Measurements from ENCODE around the gene JAKMIP2.
"Not testable (repeated sequence)": the region's sequence is repeated elsewhere in the genome, so short reads cannot be mapped to it uniquely, and the experiment has no call there.

JAKMIP2 gene

DNA sequence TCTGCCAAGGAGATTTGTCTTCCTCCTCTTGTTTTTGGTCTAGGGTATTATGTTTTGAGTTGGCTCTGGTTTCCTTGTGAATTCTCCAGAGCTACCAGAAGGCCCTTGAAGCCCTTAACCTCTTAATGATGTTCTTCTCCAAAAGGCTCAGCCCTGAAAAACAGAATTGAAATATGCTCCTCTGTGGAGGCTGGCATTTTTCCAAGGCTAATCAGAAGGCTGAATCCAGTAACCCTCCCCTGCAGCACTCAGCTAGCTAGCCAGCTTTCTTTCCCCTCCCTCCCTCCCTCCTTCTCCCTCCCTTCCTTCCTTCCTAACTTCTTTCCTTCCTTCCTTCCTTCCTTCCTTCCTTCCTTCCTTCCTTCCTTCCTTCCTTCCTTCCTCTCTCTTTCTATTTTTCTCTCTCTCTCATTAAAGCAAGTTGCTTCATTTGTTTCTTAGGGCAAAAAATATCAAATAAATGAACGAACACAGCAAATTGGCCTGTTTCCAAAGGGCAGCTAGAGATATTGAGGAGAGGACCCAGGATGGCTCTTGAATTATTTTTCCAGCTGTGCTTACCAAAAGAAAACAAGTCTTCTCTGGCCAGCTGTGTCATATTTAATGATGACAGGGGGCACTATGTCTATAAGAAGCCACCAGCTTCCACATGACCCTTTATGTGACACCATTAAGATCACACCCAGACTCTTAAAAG, 38.7 kb downstream of the JAKMIP2 start:
- DNase-seq (ENCODE audit: low read depth): no peak

- DNase-seq (ENCODE audit: low read depth): no peak
Measured at GRCh38 chr5:147743012-147743411, 39.5 kb downstream of the JAKMIP2 start.

DNA sequence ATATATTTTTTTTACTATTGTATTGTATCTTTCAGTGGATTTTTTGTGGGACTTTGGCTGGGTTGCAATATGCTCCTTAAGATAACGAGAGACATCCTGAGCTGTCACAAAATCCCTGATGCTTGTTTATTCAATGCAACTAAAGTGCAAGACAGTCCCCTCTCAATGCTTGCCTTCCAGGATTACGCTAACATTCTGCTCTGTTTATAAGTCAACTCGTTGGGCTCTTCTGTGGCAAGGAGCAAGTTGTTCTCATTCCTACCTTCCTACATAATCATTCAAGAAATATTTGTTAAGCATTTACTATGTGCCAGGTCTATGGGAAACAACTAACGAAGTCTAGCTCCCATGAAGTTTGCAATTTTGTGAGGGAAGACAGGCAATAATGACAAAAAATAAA, 40.4 kb downstream of the JAKMIP2 start:
- DNase-seq (ENCODE audit: low read depth): no peak

DNA sequence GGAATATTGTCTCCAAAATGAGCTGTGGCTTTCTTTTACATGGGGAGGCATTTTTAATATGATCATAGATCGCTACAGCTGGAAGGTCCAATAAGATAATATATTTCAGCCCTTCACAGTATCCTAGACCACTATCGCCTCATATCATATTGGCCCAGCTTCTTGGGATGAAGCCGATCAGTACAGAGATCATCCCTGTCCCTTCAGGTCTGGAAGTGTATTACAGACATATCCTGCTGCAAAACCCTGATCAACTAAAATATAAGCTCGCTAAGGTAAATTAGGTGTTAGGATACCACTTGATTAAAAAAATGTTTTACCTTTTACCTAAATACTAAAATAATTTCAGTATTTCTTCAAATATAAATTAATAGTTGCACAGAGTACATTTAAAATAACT, 41.7 kb downstream of the JAKMIP2 start:
- no peak for DNase-seq (ENCODE audit: low read depth)

DNA sequence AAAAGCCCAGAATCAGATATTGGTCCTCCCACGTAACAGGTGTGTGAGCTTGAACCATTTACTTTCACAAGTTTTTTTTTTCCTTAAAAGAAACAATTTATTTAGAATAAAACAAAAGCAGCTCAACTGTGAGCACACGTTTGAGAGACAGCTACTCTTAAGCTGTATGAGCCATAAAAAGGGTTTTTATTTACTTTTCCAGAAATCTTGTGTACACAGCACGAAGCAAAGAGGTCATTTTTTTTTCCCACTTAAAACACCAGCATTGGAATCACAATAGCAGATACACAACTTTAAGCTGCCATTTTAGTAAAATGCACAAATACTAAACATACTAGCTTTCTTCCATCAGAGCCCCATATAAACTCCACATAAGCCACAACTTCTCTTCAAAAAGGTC, 44.6 kb downstream of the JAKMIP2 start:
- no peak for DNase-seq (ENCODE audit: low read depth)

- no peak for DNase-seq (ENCODE audit: low read depth)
Measured at GRCh38 chr5:147735621-147736125, 46.9 kb downstream of the JAKMIP2 start.

- no peak for DNase-seq (ENCODE audit: low read depth)
Measured at GRCh38 chr5:147734894-147735293, 47.6 kb downstream of the JAKMIP2 start.

DNA sequence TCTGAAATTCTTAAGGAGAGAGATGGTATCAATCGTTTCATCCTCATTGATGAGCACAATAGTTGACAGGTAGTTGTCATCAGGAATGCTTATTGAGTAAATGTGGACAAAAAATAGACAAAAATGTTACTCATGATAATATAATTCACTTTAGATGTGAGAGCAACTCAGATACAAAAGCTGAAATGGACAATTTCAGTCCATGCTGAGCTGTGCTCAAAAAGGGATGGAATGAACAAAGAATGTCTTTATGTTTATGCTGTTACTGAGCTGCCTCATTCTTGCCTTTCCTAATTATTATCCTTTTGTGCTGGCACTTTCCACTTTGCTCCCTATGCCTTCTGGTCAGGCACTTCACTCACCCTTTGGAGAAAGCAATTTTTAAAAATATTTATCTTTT, 49.5 kb downstream of the JAKMIP2 start:
- no peak for DNase-seq (ENCODE audit: low read depth)

- no peak for DNase-seq (ENCODE audit: low read depth)
Measured at GRCh38 chr5:147732291-147732883, 50.1 kb downstream of the JAKMIP2 start.

DNA sequence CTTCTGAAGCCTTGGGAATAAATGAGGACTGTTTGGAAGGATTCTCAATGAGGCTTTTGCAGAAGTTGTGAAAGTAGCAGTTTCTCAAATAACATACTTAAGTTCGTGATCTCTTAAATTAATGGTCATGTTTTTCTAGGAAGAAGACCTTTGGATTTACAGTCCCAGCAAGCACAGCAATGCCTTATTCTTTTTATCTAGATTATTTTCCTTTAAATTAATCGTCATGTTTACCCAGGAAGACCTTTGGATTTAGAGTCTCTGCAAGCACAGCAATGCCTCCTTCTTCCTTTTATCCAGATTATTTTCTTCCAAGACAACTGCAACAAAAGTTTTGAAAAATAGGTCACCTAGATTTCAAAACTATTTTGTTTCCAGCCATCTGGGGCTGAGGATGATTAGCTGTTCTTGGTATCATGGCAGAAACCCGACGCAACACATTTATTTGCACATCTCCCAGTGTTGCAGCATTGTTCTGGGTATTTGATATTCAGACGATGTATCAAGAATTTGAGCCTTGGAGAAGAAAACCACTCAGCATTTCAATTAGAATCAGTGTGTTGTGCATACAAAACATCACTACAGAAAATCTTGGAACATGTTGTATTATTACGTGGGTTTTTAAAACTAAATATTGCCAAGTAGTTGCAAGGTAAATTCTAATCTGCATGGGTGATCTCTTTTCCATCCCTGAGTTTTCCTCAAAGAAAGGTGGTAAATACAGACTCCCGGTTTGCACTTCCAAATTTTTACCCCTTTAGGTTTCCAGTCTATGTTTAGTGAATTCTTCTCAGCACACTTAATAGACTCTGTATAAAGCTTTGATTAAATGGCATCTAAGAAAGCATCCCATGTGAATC, 50.9 kb downstream of the JAKMIP2 start:
- DNase-seq (ENCODE audit: low read depth): no peak

DNA sequence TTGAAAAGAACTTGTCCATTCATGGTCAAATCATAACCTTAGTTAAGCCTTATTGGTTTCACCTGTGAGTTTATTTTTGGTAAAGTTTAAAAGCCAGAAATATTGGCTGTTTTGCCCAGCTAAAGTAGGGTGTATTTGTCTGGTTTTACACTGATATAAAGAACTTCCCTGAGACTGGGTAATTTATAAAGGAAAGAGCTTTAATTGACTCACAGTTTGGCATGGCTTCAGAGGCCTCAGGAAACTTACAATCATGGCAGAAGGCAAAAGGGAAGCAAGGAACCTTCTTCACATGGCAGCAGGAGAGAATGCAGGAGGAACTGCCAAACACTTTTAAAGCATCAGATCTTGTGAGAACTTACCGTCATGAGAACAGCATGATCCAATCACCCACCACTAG, 55.3 kb downstream of the JAKMIP2 start:
- no peak for DNase-seq (ENCODE audit: low read depth)

- DNase-seq (ENCODE audit: low read depth): not testable (repeated sequence)
Measured at GRCh38 chr5:147721191-147721960, 61.2 kb downstream of the JAKMIP2 start.

GRCh38 chr5:147713550-147714295, 68.8 kb downstream of the JAKMIP2 start:
- DNase-seq (ENCODE audit: low read depth): no peak

- no peak for DNase-seq (ENCODE audit: low read depth)
Measured at GRCh38 chr5:147712598-147712997, 69.9 kb downstream of the JAKMIP2 start.

GRCh38 chr5:147712019-147712418, 70.5 kb downstream of the JAKMIP2 start:
- no peak for DNase-seq (ENCODE audit: low read depth)

GRCh38 chr5:147711019-147711418, 71.5 kb downstream of the JAKMIP2 start:
- DNase-seq (ENCODE audit: low read depth): no peak

DNA sequence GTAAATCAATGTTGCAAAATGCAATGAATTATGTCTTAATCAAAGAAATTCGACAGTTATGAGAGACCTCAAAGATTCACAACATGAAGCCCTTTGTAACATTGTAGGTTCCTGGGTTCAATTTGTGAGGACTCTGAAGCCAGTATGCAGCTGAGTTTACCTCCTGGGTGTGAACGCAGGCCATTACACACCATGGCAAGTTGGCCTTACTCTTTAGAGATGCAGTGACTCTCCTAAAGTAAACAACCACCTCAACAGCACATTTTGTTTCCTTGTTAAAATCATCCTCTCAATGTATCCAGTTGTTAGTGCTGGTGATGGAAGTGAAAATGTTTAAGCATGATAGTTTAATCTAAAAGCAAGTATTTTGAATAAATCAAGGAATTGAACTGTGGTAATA, 73.8 kb downstream of the JAKMIP2 start:
- DNase-seq (ENCODE audit: low read depth): no peak

DNA sequence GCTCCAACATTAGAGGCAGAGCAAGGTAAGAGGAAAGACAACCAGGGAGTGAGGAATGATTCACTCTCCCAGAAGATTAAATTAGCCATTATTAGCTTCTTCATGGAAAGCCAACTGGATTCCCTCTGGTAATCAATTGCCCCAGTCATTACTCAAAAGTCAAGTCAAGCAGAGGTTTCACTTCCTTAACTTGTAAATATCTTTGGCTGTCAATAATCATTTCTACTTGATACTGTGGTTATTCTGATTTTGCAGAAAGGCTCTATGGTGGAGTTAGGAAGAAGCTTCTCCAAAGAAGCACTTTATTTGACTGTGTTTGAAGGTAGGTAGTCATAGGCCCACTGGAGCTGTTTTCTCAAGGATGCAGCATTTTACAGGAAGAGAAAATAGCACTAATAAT, 78.0 kb downstream of the JAKMIP2 start:
- DNase-seq (ENCODE audit: low read depth): no peak

- DNase-seq (ENCODE audit: low read depth): no peak
Measured at GRCh38 chr5:147701468-147701867, 81.1 kb downstream of the JAKMIP2 start.

- DNase-seq (ENCODE audit: low read depth): no peak
Measured at GRCh38 chr5:147699496-147700088, 82.9 kb downstream of the JAKMIP2 start.

GRCh38 chr5:147697380-147697779, 85.1 kb downstream of the JAKMIP2 start:
- DNase-seq (ENCODE audit: low read depth): no peak
